AG04450 (cell line): ENCODE results near the gene INTS4. TPM values are rescaled to one million over a fixed set of nuclear protein-coding genes. Genes with fewer than 3 reads are reported as not detected.
A peak's percentile ranks its signal among the peaks of the same experiment; 100 is the strongest.

ENCODE experiments used
- CTCF ChIA-PET: fragments of 300-600, 350-600 bp; formaldehyde crosslinking; extraction: SDS; loops from one replicate; lab custom pipeline; 2022; ENCODE audit warnings: antibody characterized with exemption, inconsistent platforms; lab: Charles Lee
- POLR2A ChIA-PET: fragments of 350-600 bp; formaldehyde crosslinking; extraction: SDS; loops from one replicate; lab custom pipeline; 2021; ENCODE audit warnings: antibody characterized with exemption, inconsistent platforms; lab: Yijun Ruan, JAX
- DNase-seq: peaks from one replicate; pipeline ENCODE4 v3.0.0-alpha.2; 2011; ENCODE audit warnings: low read depth, low spot score
- H3K27ac ChIP-seq: one replicate; pipeline ENCODE4 v1.5.1; 2012; ENCODE audit warnings: low read depth, low read length, control low read depth
- H3K27me3 ChIP-seq: one replicate; pipeline ENCODE4 v1.6.0; 2012; ENCODE audit warnings: low read length; ENCODE audit not compliant: control insufficient read depth, insufficient read depth
- H3K4me3 ChIP-seq: 2 replicates; pipeline ENCODE4 v1.5.1; 2011; ENCODE audit warnings: mild to moderate bottlenecking, low read depth, low read length, control low read depth
- H3K9me3 ChIP-seq: 2 replicates; pipeline ENCODE4 v1.5.1; 2012; ENCODE audit warnings: low read length; ENCODE audit not compliant: control insufficient read depth, insufficient read depth
- CTCF ChIP-seq: IDR thresholded peaks from 2 replicates; pipeline ENCODE4 v1.5.1; 2011; ENCODE audit warnings: low read depth, low read length, control low read depth, inconsistent platforms
- polyA plus RNA-seq: library from polyadenylated mRNA; depleted of rRNA; stranded (reverse); fragments of >200 nt; gene quantifications from 2 replicates; pipeline ENCODE4 v1.2.3, GENCODE V29; 2011

INTS4 gene
- polyA plus RNA-seq, 1 experiment: 28.4 TPM

GRCh38 chr11:78010304-78010703 is 15.8 kb upstream of the INTS4 start:
- POLR2A ChIA-PET: no interaction called here
- no peak for DNase-seq
- CTCF ChIA-PET: interaction anchor here (1.0 kb wide), 1 partner anchor 11 kb away, joined by 3 read pairs; no protein-coding TSS in a partner anchor
- no peak overlapping the region for H3K4me3 ChIP-seq
- TF ChIP-seq CTCF: no peak
- H3K27me3 ChIP-seq: no peaks in the 10 kb centered on the region
- no peak overlapping the region for H3K27ac ChIP-seq
- no peaks in the 10 kb centered on the region for H3K9me3 ChIP-seq

- H3K27me3 ChIP-seq: no peaks in the 10 kb centered on the region
- H3K9me3 ChIP-seq: no peaks in the 10 kb centered on the region
- ChIA-PET POLR2A (no interaction called here), CTCF (interaction anchor here (1.0 to 1.3 kb wide), 2 partner anchors 10 kb away, joined by 3 to 5 read pairs; no protein-coding TSS in a partner anchor)
- TF ChIP-seq CTCF: no peak
- H3K4me3 ChIP-seq: no peak overlapping the region
- no peak for DNase-seq
- no peak overlapping the region for H3K27ac ChIP-seq
Measured at GRCh38 chr11:78009062-78009461, 14.6 kb upstream of the INTS4 start.

- CTCF ChIA-PET: interaction anchor here (0.6 to 2.5 kb wide), 10 partner anchors 8 to 564 kb away, joined by 3 to 19 read pairs (median 4); partner anchors contain the start of gene RSF1
- POLR2A ChIA-PET: no interaction called here
- Histone ChIP-seq H3K27ac (no peak overlapping the region), H3K9me3 (no peaks in the 10 kb centered on the region), H3K4me3 (no peak overlapping the region), H3K27me3 (no peaks in the 10 kb centered on the region)
- peak; percentile 73 for TF ChIP-seq CTCF
- DNase-seq: peak; percentile 53
Measured at GRCh38 chr11:78000193-78000592, 5.7 kb upstream of the INTS4 start.

- no peak overlapping the region for H3K27ac ChIP-seq
Measured at GRCh38 chr11:77999446-78000030, 5.1 kb upstream of the INTS4 start.

More at GRCh38 chr11:77999446-78000030, 5.1 kb upstream of the INTS4 start:
- Histone ChIP-seq H3K4me3 (no peak overlapping the region), H3K9me3 (no peaks in the 10 kb centered on the region), H3K27me3 (no peaks in the 10 kb centered on the region)
- ChIA-PET CTCF (interaction anchor here (0.6 to 2.5 kb wide), 13 partner anchors 9 to 565 kb away, joined by 3 to 19 read pairs (median 3); partner anchors contain the start of gene RSF1), POLR2A (no interaction called here)
- no peak for TF ChIP-seq CTCF
- DNase-seq: no peak
